Activated gamma-delta T cell treated with Interleukin-2 at 50 U/mL for 16 hours (primary cell): ENCODE data around the gene DXO.
A peak's percentile ranks its signal among the peaks of the same experiment; 100 is the strongest.
"Not testable (repeated sequence)": the region's sequence is repeated elsewhere in the genome, so short reads cannot be mapped to it uniquely, and the experiment has no call there.

Source experiments
- DNase-seq: peaks from one replicate; pipeline ENCODE4 v3.0.0-alpha.2; 2020

The DXO gene

GRCh38 chr6:31979238-31979898 is 7.4 kb upstream of the DXO start:
- DNase-seq = no peak

GRCh38 chr6:31978831-31979230 is 6.9 kb upstream of the DXO start:
- DNase-seq = no peak

GRCh38 chr6:31977816-31978431 is 6.0 kb upstream of the DXO start:
- DNase-seq = no peak

GRCh38 chr6:31976065-31976464 is 4.1 kb upstream of the DXO start:
- DNase-seq = not testable (repeated sequence)

- DNase-seq = no peak
These were observed 892 bp upstream of the DXO start for GRCh38 chr6:31972709-31973350.

GRCh38 chr6:31971279-31971992 is 502 bp downstream of the DXO start:
- DNase-seq = no peak

- DNase-seq = no peak
These were observed 1.2 kb downstream of the DXO start for GRCh38 chr6:31970604-31971271.

GRCh38 chr6:31969712-31970603 is 2.0 kb downstream of the DXO start:
- no peak for DNase-seq

- no peak for DNase-seq
These were observed 2.9 kb downstream of the DXO start for GRCh38 chr6:31968791-31969711.

- no peak for DNase-seq
These were observed 3.6 kb downstream of the DXO start for GRCh38 chr6:31968326-31968725.

GRCh38 chr6:31967926-31968320 is 4.0 kb downstream of the DXO start:
- DNase-seq = no peak

- DNase-seq = no peak
These were observed 4.7 kb downstream of the DXO start for GRCh38 chr6:31966997-31967925.

GRCh38 chr6:31966506-31966905 is 5.4 kb downstream of the DXO start:
- no peak for DNase-seq

- no peak for DNase-seq
These were observed 6.2 kb downstream of the DXO start for GRCh38 chr6:31965700-31966099.

- no peak for DNase-seq
These were observed 8.0 kb downstream of the DXO start for GRCh38 chr6:31963921-31964320.

GRCh38 chr6:31961616-31962015 is 10.3 kb downstream of the DXO start:
- no peak for DNase-seq

- peak; percentile 98 for DNase-seq
These were observed 12.9 kb downstream of the DXO start, which contains the start of the genes NELFE and SKIC2 for GRCh38 chr6:31958741-31959739. NELFE (minus strand) TSS chr6:31958971; CDS start chr6:31958446, 525 bp downstream. SKIC2 (plus strand) TSS chr6:31959175; CDS start chr6:31959193, 18 bp downstream.

GRCh38 chr6:31958412-31958740 is 13.6 kb downstream of the DXO start:
- no peak for DNase-seq
